HFF-Myc (cell line): Measurements from ENCODE around the gene PSMA4.
A peak's percentile ranks its signal among the peaks of the same experiment; 100 is the strongest.

ENCODE experiments used
- DNase-seq: peaks from one replicate; pipeline ENCODE4 v3.0.0-alpha.2; 2011; ENCODE audit warnings: low read depth; ENCODE audit errors: extremely low read depth
- H3K4me3 ChIP-seq: replicated peaks from 2 replicates; pipeline ENCODE4 v1.5.1; 2011; ENCODE audit warnings: low read depth, mild to moderate bottlenecking, control low read depth, low read length
- TF ChIP-seq, protein P1 (sequence below): IDR thresholded peaks from 2 replicates; pipeline ENCODE4 v1.5.1; 2012; ENCODE audit warnings: mild to moderate bottlenecking, low read depth, low read length, control low read depth; ENCODE audit errors: missing control alignments

PSMA4 gene

GRCh38 chr15:78540141-78540870 lies at the start of gene PSMA4:
Gene PSMA4, plus strand, starts transcription at chr15:78540444. Its CDS starts 1,484 bp downstream, at chr15:78541928.
- DNase-seq, result peak; percentile 36
- TF ChIP-seq, protein P1, sequence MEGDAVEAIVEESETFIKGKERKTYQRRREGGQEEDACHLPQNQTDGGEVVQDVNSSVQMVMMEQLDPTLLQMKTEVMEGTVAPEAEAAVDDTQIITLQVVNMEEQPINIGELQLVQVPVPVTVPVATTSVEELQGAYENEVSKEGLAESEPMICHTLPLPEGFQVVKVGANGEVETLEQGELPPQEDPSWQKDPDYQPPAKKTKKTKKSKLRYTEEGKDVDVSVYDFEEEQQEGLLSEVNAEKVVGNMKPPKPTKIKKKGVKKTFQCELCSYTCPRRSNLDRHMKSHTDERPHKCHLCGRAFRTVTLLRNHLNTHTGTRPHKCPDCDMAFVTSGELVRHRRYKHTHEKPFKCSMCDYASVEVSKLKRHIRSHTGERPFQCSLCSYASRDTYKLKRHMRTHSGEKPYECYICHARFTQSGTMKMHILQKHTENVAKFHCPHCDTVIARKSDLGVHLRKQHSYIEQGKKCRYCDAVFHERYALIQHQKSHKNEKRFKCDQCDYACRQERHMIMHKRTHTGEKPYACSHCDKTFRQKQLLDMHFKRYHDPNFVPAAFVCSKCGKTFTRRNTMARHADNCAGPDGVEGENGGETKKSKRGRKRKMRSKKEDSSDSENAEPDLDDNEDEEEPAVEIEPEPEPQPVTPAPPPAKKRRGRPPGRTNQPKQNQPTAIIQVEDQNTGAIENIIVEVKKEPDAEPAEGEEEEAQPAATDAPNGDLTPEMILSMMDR, result no peak
- peak within 1 kb of the TSS; percentile 91 for H3K4me3 ChIP-seq

GRCh38 chr15:78492872-78493271 lies 47.4 kb upstream of the PSMA4 start:
- no peak for DNase-seq
- TF ChIP-seq, protein P1, result no peak
- H3K4me3 ChIP-seq, result no peak overlapping the region

GRCh38 chr15:78501857-78502256 lies 38.4 kb upstream of the PSMA4 start:
- H3K4me3 ChIP-seq, result no peak overlapping the region
- TF ChIP-seq, protein P1, result no peak
- no peak for DNase-seq

DNA sequence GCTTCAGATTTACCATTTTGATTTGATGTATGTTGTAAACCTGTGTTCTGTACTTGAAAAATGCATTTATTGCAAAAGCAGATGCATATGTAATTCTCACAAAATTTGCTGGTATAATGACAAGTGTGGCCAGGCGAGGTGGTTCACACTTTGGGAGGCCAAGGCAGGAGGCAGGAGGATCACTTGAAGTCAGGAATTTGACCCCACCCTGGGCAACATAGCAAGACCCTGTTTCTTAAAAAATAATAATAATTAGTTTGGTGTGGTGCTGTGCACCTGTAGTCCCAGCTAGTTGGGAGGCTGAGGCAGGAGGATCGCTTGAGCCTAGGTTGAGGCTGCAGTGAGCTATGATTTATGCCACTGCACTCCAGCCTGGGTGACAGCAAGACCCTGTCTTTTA lies 37.6 kb upstream of the PSMA4 start:
- no peak for DNase-seq
- no peak overlapping the region for H3K4me3 ChIP-seq
- TF ChIP-seq, protein P1, result no peak

GRCh38 chr15:78506971-78507830 lies 33.0 kb upstream of the PSMA4 start, which contains the start of gene HYKK:
Gene HYKK, plus strand, starts transcription at chr15:78507577. Its CDS starts 5,512 bp downstream, at chr15:78513089.
- H3K4me3 ChIP-seq, result peak within 1 kb of the TSS; percentile 58
- TF ChIP-seq, protein P1, result no peak
- DNase-seq, result peak; percentile 94

GRCh38 chr15:78507831-78508160 lies 32.4 kb upstream of the PSMA4 start:
- TF ChIP-seq, protein P1, result no peak
- H3K4me3 ChIP-seq, result peak overlapping the region; percentile 58
- no peak for DNase-seq
